Fibroblast of lung (primary cell): ENCODE results near the gene UBAP1L. TPM values are rescaled to one million over a fixed set of nuclear protein-coding genes. Genes with fewer than 3 reads are reported as not detected.

Experiments used
- DNase-seq, 2 donors: peaks; one replicate each; pipeline versions ENCODE4 v3.0.0 to v3.0.0-alpha.2; 2010; ENCODE audit warnings: low read depth in 2 of 2
- H2AFZ ChIP-seq: 2 replicates; pipeline ENCODE4 v1.5.1; 2012; ENCODE audit warnings: low read length, control low read depth, inconsistent platforms
- H3K27ac ChIP-seq: 2 replicates; pipeline ENCODE4 v1.5.1; 2011; ENCODE audit warnings: low read length, control low read depth; ENCODE audit not compliant: insufficient read depth
- H3K27me3 ChIP-seq: 2 replicates; pipeline ENCODE4 v1.5.1; 2011; ENCODE audit warnings: mild to moderate bottlenecking, low read length; ENCODE audit not compliant: control insufficient read depth, insufficient read depth
- H3K36me3 ChIP-seq: 2 replicates; pipeline ENCODE4 v1.5.1; 2011; ENCODE audit warnings: low read length; ENCODE audit not compliant: control insufficient read depth, insufficient read depth
- H3K4me1 ChIP-seq: 2 replicates; pipeline ENCODE4 v1.5.1; 2011; ENCODE audit warnings: low read length; ENCODE audit not compliant: control insufficient read depth, insufficient read depth; ENCODE audit errors: extremely low read depth
- H3K4me2 ChIP-seq: 2 replicates; pipeline ENCODE4 v1.5.1; 2011; ENCODE audit warnings: low read length, control low read depth; ENCODE audit not compliant: insufficient read depth; ENCODE audit errors: extremely low read depth
- H3K4me3 ChIP-seq, 4 experiments: fragments of 200-600 bp in 1 of 4; sonication (generic) in 1 of 4; replicated peaks in 1 of 4; 2 replicates each; pipeline ENCODE4 v1.5.1; 2011 to 2016; ENCODE audit warnings: low read length in 4 of 4, low read depth in 3 of 4, mild to moderate bottlenecking in 3 of 4, control low read depth in 2 of 4, inconsistent platforms in 1 of 4, mixed read lengths in 1 of 4; ENCODE audit not compliant: insufficient read depth in 1 of 4; ENCODE audit errors: control extremely low read depth in 1 of 4
- H3K79me2 ChIP-seq: 2 replicates; pipeline ENCODE4 v1.5.1; 2012; ENCODE audit warnings: mild to moderate bottlenecking, low read length, inconsistent platforms; ENCODE audit not compliant: control insufficient read depth, insufficient read depth
- H3K9ac ChIP-seq: 2 replicates; pipeline ENCODE4 v1.5.1; 2011; ENCODE audit warnings: mild to moderate bottlenecking, low read length, control low read depth; ENCODE audit not compliant: insufficient read depth
- H3K9me3 ChIP-seq: 2 replicates; pipeline ENCODE4 v1.5.1; 2012; ENCODE audit warnings: low read depth, low read length; ENCODE audit not compliant: control insufficient read depth, insufficient read depth
- H4K20me1 ChIP-seq: 2 replicates; pipeline ENCODE4 v1.5.1; 2011; ENCODE audit warnings: low read length; ENCODE audit not compliant: control insufficient read depth, insufficient read depth; ENCODE audit errors: extremely low read depth
- EZH2 ChIP-seq: IDR thresholded peaks from 2 replicates; pipeline ENCODE4 v1.5.1; 2012; ENCODE audit warnings: low read length, control low read depth, mild to moderate bottlenecking; ENCODE audit errors: missing control alignments
- polyA plus RNA-seq, 2 donors: library from polyadenylated mRNA; depleted of rRNA in 1 of 2; stranded (reverse) in 1 of 2; unstranded in 1 of 2; fragments of >200 nt; gene quantifications; 2 replicates each; pipeline ENCODE4 v1.2.1, GENCODE V29; 2011 to 2012; ENCODE audit warnings: missing spikeins in 1 of 2
- total RNA-seq: library from RNA; depleted of rRNA; stranded (reverse); fragments of >200 nt; gene quantifications from 2 replicates; pipeline ENCODE4 v1.2.1, GENCODE V29; 2014
- TF ChIP-seq, protein P1 (sequence below), 2 donors: IDR thresholded peaks in 1 of 2; conservative IDR thresholded peaks in 1 of 2; 1 replicate in 1 of 2; 2 replicates in 1 of 2; pipeline ENCODE4 v1.5.1; 2011 to 2012; ENCODE audit warnings: low read length in 2 of 2, control low read depth in 1 of 2, inconsistent platforms in 1 of 2, low read depth in 1 of 2, mild to moderate bottlenecking in 1 of 2

Gene UBAP1L
- total and polyA plus RNA-seq, 2 donors (not counting 1 experiment from before 2014, with no cell fraction given) = 0.33 to 0.99 TPM

DNA sequence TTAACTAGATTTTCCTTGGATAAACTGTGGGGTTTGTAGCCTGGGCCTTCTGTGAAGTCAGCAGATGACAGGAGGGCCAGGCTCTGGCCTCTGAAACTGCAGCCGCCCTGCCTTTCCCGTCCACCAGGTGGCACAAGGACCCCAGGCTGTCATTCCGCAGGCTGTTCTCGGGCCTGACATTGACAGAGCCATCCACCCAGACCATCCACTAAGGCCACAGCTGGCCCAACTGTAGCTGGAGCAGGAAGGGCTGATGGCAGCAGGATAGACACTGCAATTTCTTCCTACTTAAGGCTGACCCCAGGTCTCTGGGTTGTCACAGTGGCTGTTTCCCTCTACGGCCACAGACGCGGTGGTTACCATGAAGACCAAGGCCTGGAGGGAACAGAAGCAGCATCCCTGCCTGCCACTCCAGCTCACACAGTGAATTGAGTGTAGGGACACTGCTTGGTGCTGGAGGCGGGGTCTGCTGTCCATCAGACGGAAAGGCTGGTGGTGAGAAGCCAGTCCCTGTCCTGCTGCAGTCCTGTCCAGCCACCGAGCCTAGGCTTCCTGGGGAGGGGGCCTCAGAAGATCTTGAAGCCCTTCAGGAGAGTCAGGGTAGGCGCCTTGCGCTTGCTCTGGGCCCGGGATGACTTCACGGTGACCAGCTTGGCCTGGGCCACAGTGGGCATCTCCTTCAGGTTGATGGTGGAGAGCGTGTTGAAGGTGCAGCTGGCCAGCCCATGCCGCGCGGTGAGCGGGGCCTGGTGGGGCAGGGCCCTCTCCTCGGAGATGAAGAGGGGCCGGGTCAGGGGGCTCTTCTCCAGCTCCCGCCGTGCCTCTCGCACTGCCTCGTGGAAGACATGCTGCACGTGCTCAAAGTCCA is 60.4 kb downstream of the UBAP1L start:
- H3K9ac ChIP-seq = no peak overlapping the region
- DNase-seq = peak; percentile 36 to 73

DNA sequence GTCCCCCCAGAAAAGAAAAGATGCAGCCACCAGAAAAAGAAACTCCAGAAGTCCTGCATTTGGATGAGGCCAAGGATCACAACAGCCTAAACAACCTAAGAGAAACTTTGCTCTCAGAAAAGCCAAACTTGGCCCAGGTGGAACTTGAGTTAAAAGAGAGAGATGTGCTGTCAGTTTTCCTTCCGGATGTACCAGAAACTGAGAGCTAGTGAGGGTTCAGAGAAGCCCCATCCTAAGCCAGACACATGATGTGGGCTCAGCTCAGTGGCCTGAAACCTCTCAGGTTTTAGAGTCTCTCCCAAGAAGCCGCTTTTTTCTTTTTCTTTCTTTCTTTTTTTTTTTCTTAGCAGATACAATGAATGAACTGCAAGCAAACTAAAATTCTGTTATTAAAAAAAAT is 62.0 kb downstream of the UBAP1L start:
- H3K27me3 ChIP-seq = no peaks in the 10 kb centered on the region
- H3K4me2 ChIP-seq = no peak overlapping the region
- H3K9ac ChIP-seq = no peak overlapping the region
- no peaks in the 10 kb centered on the region for H3K79me2 ChIP-seq
- no peaks in the 10 kb centered on the region for H4K20me1 ChIP-seq
- peaks cover 2% of the 10 kb centered on the region for H3K36me3 ChIP-seq
- DNase-seq = no peak
- no peak overlapping the region for H3K27ac ChIP-seq
- H3K9me3 ChIP-seq = no peaks in the 10 kb centered on the region
- H3K4me3 ChIP-seq = no peak overlapping the region
- H3K4me1 ChIP-seq = peaks cover 31% of the 10 kb centered on the region
- no peak overlapping the region for H2AFZ ChIP-seq
- TF ChIP-seq, protein P1, sequence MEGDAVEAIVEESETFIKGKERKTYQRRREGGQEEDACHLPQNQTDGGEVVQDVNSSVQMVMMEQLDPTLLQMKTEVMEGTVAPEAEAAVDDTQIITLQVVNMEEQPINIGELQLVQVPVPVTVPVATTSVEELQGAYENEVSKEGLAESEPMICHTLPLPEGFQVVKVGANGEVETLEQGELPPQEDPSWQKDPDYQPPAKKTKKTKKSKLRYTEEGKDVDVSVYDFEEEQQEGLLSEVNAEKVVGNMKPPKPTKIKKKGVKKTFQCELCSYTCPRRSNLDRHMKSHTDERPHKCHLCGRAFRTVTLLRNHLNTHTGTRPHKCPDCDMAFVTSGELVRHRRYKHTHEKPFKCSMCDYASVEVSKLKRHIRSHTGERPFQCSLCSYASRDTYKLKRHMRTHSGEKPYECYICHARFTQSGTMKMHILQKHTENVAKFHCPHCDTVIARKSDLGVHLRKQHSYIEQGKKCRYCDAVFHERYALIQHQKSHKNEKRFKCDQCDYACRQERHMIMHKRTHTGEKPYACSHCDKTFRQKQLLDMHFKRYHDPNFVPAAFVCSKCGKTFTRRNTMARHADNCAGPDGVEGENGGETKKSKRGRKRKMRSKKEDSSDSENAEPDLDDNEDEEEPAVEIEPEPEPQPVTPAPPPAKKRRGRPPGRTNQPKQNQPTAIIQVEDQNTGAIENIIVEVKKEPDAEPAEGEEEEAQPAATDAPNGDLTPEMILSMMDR (conservative IDR thresholded peaks at IDR 0.05 in 1 of 2, IDR thresholded peaks at IDR 0.05 in 1 of 2; ENCODE audit: low read depth in 1 of 2, low read length in 2 of 2) = no peak
- no peak for TF ChIP-seq EZH2

More for the DNA sequence above, 60.4 kb downstream of the UBAP1L start:
- H3K4me3 ChIP-seq = no peak overlapping the region
- TF ChIP-seq, protein P1 (conservative IDR thresholded peaks at IDR 0.05 in 1 of 2, IDR thresholded peaks at IDR 0.05 in 1 of 2; ENCODE audit: low read depth in 1 of 2, low read length in 2 of 2) = peak; percentile 85 to 93
- TF ChIP-seq EZH2 = no peak
- peaks cover 29% of the 10 kb centered on the region for H3K4me1 ChIP-seq
- H2AFZ ChIP-seq = no peak overlapping the region
- no peaks in the 10 kb centered on the region for H3K9me3 ChIP-seq
- peaks cover 2% of the 10 kb centered on the region for H3K36me3 ChIP-seq
- H3K4me2 ChIP-seq = no peak overlapping the region
- no peak overlapping the region for H3K27ac ChIP-seq
- no peaks in the 10 kb centered on the region for H3K27me3 ChIP-seq
- no peaks in the 10 kb centered on the region for H4K20me1 ChIP-seq
- H3K79me2 ChIP-seq = no peaks in the 10 kb centered on the region

DNA sequence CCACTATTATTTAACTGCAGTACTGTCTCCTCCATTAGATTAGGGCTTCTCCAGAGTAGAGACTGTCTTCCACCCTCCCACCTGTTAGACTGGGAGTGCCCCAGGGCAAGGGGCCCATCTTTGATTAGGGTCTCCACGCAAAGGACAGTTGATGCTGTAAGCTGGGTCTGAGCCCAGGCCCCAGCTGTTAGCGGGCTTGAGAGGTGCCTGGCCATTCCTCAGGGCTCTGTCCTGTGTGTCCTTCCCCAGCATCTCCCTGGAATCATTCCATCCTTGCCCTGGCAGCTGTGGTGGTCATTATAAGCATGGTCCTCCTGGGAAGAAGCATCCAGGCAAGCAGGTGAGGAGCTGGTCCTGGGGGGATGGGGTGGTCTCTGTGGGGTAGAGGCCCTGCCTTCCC is 63.7 kb downstream of the UBAP1L start:
- H3K79me2 ChIP-seq = no peaks in the 10 kb centered on the region
- no peaks in the 10 kb centered on the region for H3K27me3 ChIP-seq
- H3K27ac ChIP-seq = no peak overlapping the region

More for the DNA sequence above, 63.7 kb downstream of the UBAP1L start:
- DNase-seq = no peak
- Histone ChIP-seq H3K9me3 (no peaks in the 10 kb centered on the region), H3K4me1 (peaks cover 24% of the 10 kb centered on the region), H3K4me2 (no peak overlapping the region), H3K4me3 (no peak overlapping the region), H3K36me3 (peaks cover 2% of the 10 kb centered on the region), H3K9ac (no peak overlapping the region), H4K20me1 (no peaks in the 10 kb centered on the region), H2AFZ (no peak overlapping the region)
- TF ChIP-seq, protein P1 (conservative IDR thresholded peaks at IDR 0.05 in 1 of 2, IDR thresholded peaks at IDR 0.05 in 1 of 2; ENCODE audit: low read depth in 1 of 2, low read length in 2 of 2) = no peak
- no peak for TF ChIP-seq EZH2
